Panc1 (cell line): ENCODE results near the gene TANC1.

ENCODE experiments used
- CTCF ChIP-seq: fragments of 450-650 bp; IDR thresholded peaks from 2 replicates; pipeline ENCODE4 v1.5.1; 2017; ENCODE audit warnings: mild to moderate bottlenecking
- SIN3A ChIP-seq: IDR thresholded peaks from 2 replicates; pipeline ENCODE4 v1.6.1; 2012; ENCODE audit warnings: low read depth, mild to moderate bottlenecking, low read length, moderate library complexity, borderline replicate concordance; ENCODE audit not compliant: insufficient read depth
- TCF7L2 ChIP-seq: IDR thresholded peaks from 2 replicates; pipeline ENCODE4 v1.6.1; 2011; ENCODE audit warnings: mild to moderate bottlenecking, low read depth, low read length, inconsistent platforms

GRCh38 chr2:159195697-159196096 is 227.3 kb downstream of the TANC1 start:
- no peak for TF ChIP-seq TCF7L2
- TF ChIP-seq CTCF: no peak
- no peak for TF ChIP-seq SIN3A
